H1 (cell line): ENCODE results near the gene ZFAND3. TPM values are rescaled to one million over a fixed set of nuclear protein-coding genes. Genes with fewer than 3 reads are reported as not detected.

Experiments
- CHD7 ChIP-seq: fragments of 300-600 bp; sonication (generic); IDR thresholded peaks from 2 replicates; pipeline ENCODE4 v1.7.1; 2012; ENCODE audit warnings: low read length, moderate library complexity, mild to moderate bottlenecking, inconsistent platforms; ENCODE audit not compliant: insufficient replicate concordance
- E2F6 ChIP-seq: IDR thresholded peaks from 2 replicates; pipeline ENCODE4 v1.6.1; 2012; ENCODE audit warnings: inconsistent platforms
- POLR2AphosphoS5 ChIP-seq: IDR thresholded peaks from 2 replicates; pipeline ENCODE4 v1.6.1; 2011; ENCODE audit warnings: low read depth, low read length
- RBBP5 ChIP-seq: IDR thresholded peaks from 2 replicates; pipeline ENCODE4 v1.7.1; 2012; ENCODE audit warnings: low read depth, mild to moderate bottlenecking, inconsistent platforms, low read length, moderate library complexity, borderline replicate concordance
- SAP30 ChIP-seq: fragments of 300-600 bp; sonication (generic); IDR thresholded peaks from 2 replicates; pipeline ENCODE4 v1.7.1; 2012; ENCODE audit warnings: low read length, moderate library complexity, mild to moderate bottlenecking, inconsistent platforms; ENCODE audit not compliant: insufficient read depth, insufficient replicate concordance
- SP1 ChIP-seq: IDR thresholded peaks from 2 replicates; pipeline ENCODE4 v1.6.1; 2011; ENCODE audit warnings: low read depth, low read length
- polyA plus RNA-seq, 7 experiments: library from polyadenylated mRNA; depleted of rRNA in 3 of 7; stranded (reverse) in 5 of 7; unstranded in 2 of 7; fragments of >200 nt in 5 of 7; fragments of 200-250 nt in 2 of 7; gene quantifications; 1 replicate in 5 of 7; 2 replicates in 1 of 7; 4 replicates in 1 of 7; pipeline versions ENCODE4 v1.2.1 to v1.2.3, GENCODE V29; 2011 to 2013; ENCODE audit warnings: missing spikeins in 2 of 7, mixed read lengths in 2 of 7
- total RNA-seq: library from RNA; stranded (reverse); fragmentation: NEBNext Ultra II Directional; extraction: Animal tissue kit (Norgen Biotek cat#: 25700); gene quantifications from 2 replicates; pipeline ENCODE4 v1.2.1, GENCODE V29; 2021

ZFAND3 gene
- total and polyA plus RNA-seq, 2 of the 8 experiments (the other 6 are each of a cell fraction or from before 2014, with no cell fraction given) = 13.0 to 51.3 TPM

GRCh38 chr6:37980222-37980595 lies 160.7 kb downstream of the ZFAND3 start (continued):
- TF ChIP-seq E2F6 (no peak), SAP30 (no peak), CHD7 (no peak), SP1 (no peak), RBBP5 (no peak), POLR2AphosphoS5 (no peak)
- TF ChIP-seq, all 59 proteins: peak for 0
